Measurements from ENCODE around the gene IQGAP2.

IQGAP2 gene

DNA sequence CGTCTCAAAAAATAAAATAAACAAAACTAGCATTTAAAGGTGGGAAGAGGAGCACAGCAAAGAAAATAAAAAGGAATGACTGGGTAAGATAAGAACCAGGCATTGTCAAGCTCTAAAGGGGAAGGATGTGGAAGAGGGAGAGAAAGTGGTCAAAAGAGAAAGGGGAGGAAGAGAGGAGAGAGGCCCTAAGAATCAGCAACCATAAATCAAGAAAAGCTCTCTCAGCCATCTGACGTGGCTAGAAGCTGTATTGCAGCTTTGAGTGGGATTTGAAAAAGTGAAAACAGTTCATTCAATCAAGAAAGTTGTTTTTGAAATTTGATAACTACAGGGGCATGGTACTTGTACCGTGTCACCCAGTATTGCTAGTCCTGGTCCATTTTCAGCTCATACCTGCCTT, 267.4 kb downstream of the IQGAP2 start:
- H3F3A ChIP-seq (ENCODE audit: insufficient read depth) = no peaks in the 10 kb centered on the region
- H3K9me2 ChIP-seq (replicated peaks; ENCODE audit: insufficient read depth, low read length) = no peaks in the 10 kb centered on the region
- no peaks in the 10 kb centered on the region for H4K20me1 ChIP-seq (ENCODE audit: low read depth, low read length)
- H3K4me3 ChIP-seq (ENCODE audit: insufficient read depth, low read length, poor library complexity, severe bottlenecking) = no peak overlapping the region
- H3K27ac ChIP-seq (ENCODE audit: low read depth, low read length) = no peak overlapping the region
- no peaks in the 10 kb centered on the region for H3K9me3 ChIP-seq (ENCODE audit: insufficient read depth, low read length)
- no peaks in the 10 kb centered on the region for H3K36me3 ChIP-seq (ENCODE audit: low read length)
- no peak overlapping the region for H3K9ac ChIP-seq (ENCODE audit: low read length)
- H3K4me2 ChIP-seq (ENCODE audit: low read depth, low read length, poor library complexity, severe bottlenecking) = no peak overlapping the region
- TF ChIP-seq EZH2phosphoT487 (conservative IDR thresholded peaks at IDR 0.05; ENCODE audit: low read length) = no peak
- TF ChIP-seq, protein P1, sequence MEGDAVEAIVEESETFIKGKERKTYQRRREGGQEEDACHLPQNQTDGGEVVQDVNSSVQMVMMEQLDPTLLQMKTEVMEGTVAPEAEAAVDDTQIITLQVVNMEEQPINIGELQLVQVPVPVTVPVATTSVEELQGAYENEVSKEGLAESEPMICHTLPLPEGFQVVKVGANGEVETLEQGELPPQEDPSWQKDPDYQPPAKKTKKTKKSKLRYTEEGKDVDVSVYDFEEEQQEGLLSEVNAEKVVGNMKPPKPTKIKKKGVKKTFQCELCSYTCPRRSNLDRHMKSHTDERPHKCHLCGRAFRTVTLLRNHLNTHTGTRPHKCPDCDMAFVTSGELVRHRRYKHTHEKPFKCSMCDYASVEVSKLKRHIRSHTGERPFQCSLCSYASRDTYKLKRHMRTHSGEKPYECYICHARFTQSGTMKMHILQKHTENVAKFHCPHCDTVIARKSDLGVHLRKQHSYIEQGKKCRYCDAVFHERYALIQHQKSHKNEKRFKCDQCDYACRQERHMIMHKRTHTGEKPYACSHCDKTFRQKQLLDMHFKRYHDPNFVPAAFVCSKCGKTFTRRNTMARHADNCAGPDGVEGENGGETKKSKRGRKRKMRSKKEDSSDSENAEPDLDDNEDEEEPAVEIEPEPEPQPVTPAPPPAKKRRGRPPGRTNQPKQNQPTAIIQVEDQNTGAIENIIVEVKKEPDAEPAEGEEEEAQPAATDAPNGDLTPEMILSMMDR (IDR thresholded peaks at IDR 0.05; ENCODE audit: insufficient read depth, low read length, poor library complexity, severe bottlenecking) = no peak
- no peaks in the 10 kb centered on the region for H3K27me3 ChIP-seq (ENCODE audit: low read length)
- no peaks in the 10 kb centered on the region for H3K79me2 ChIP-seq (ENCODE audit: insufficient read depth, low read length)
- H2AFZ ChIP-seq (ENCODE audit: low read depth, low read length, severe bottlenecking) = no peak overlapping the region

DNA sequence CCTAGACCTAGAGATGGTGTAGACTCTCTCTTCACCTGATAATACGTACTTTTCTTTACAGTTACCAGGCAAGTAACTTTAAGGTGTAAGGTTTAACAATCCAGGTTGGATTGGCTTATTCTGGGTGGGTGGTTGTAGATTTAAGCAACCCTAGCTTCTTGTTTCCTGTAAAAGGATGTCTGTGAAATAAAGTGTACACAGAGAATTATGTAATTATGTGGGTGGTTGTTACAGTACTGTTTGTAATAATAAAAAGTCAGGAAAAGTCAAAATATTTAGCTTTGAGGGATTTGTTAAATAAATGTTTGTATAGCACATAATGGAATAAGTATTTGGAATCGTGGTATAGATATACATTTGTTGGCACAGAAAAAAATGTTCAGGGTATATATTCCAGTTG, 269.2 kb downstream of the IQGAP2 start:
- no peaks in the 10 kb centered on the region for H3F3A ChIP-seq (ENCODE audit: insufficient read depth)
- H4K20me1 ChIP-seq (ENCODE audit: low read depth, low read length) = no peaks in the 10 kb centered on the region
- H3K27me3 ChIP-seq (ENCODE audit: low read length) = no peaks in the 10 kb centered on the region
- no peak for TF ChIP-seq EZH2phosphoT487 (conservative IDR thresholded peaks at IDR 0.05; ENCODE audit: low read length)
- TF ChIP-seq, protein P1 (IDR thresholded peaks at IDR 0.05; ENCODE audit: insufficient read depth, low read length, poor library complexity, severe bottlenecking) = no peak
- H3K36me3 ChIP-seq (ENCODE audit: low read length) = no peaks in the 10 kb centered on the region
- H3K4me2 ChIP-seq (ENCODE audit: low read depth, low read length, poor library complexity, severe bottlenecking) = no peak overlapping the region
- H3K9ac ChIP-seq (ENCODE audit: low read length) = no peak overlapping the region
- H3K9me2 ChIP-seq (replicated peaks; ENCODE audit: insufficient read depth, low read length) = no peaks in the 10 kb centered on the region
- H3K4me3 ChIP-seq (ENCODE audit: insufficient read depth, low read length, poor library complexity, severe bottlenecking) = no peak overlapping the region
- no peaks in the 10 kb centered on the region for H3K79me2 ChIP-seq (ENCODE audit: insufficient read depth, low read length)
- no peak overlapping the region for H2AFZ ChIP-seq (ENCODE audit: low read depth, low read length, severe bottlenecking)
- H3K9me3 ChIP-seq (ENCODE audit: insufficient read depth, low read length) = no peaks in the 10 kb centered on the region
- H3K27ac ChIP-seq (ENCODE audit: low read depth, low read length) = no peak overlapping the region

DNA sequence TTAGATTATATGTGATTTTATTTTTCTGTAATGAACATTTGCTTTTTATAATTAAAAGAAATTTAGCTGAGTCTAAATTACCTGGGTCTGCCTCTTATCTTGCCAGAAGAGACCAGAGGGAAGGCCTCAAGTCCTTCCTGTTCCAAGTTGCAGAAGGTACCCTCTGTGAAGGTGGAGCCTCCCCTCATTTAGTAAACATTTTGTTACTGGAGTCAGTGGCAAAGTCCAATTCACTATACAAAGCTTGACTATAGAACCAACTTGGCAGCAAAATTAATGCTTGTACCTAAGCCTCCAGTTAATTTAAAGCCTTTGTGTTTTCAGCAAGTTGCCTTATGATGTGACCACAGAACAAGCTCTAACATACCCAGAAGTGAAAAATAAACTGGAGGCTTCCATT, 270.0 kb downstream of the IQGAP2 start:
- H3K27ac ChIP-seq (ENCODE audit: low read depth, low read length) = no peak overlapping the region
- H3F3A ChIP-seq (ENCODE audit: insufficient read depth) = no peaks in the 10 kb centered on the region
- no peak overlapping the region for H3K9ac ChIP-seq (ENCODE audit: low read length)
- H3K9me2 ChIP-seq (replicated peaks; ENCODE audit: insufficient read depth, low read length) = no peaks in the 10 kb centered on the region
- H3K36me3 ChIP-seq (ENCODE audit: low read length) = no peaks in the 10 kb centered on the region
- no peak overlapping the region for H3K4me3 ChIP-seq (ENCODE audit: insufficient read depth, low read length, poor library complexity, severe bottlenecking)
- H3K27me3 ChIP-seq (ENCODE audit: low read length) = no peaks in the 10 kb centered on the region
- H2AFZ ChIP-seq (ENCODE audit: low read depth, low read length, severe bottlenecking) = no peak overlapping the region
- TF ChIP-seq, protein P1 (IDR thresholded peaks at IDR 0.05; ENCODE audit: insufficient read depth, low read length, poor library complexity, severe bottlenecking) = no peak
- no peak for TF ChIP-seq EZH2phosphoT487 (conservative IDR thresholded peaks at IDR 0.05; ENCODE audit: low read length)
- no peaks in the 10 kb centered on the region for H4K20me1 ChIP-seq (ENCODE audit: low read depth, low read length)
- no peaks in the 10 kb centered on the region for H3K79me2 ChIP-seq (ENCODE audit: insufficient read depth, low read length)
- H3K4me2 ChIP-seq (ENCODE audit: low read depth, low read length, poor library complexity, severe bottlenecking) = no peak overlapping the region
- no peaks in the 10 kb centered on the region for H3K9me3 ChIP-seq (ENCODE audit: insufficient read depth, low read length)

All from SU-DHL-6 (cell line).